HEK293T (cell line): ENCODE data around the gene ZNF552.
"Not testable (repeated sequence)": the region's sequence is repeated elsewhere in the genome, so short reads cannot be mapped to it uniquely, and the experiment has no call there.

Source experiments
- CTBP1 ChIP-seq: fragments of 450-650 bp; IDR thresholded peaks from 2 replicates; pipeline ENCODE4 v1.6.1; 2016; ENCODE audit warnings: borderline replicate concordance
- ELF4 ChIP-seq: fragments of 450-650 bp; IDR thresholded peaks from 2 replicates; pipeline ENCODE4 v1.6.1; 2017; ENCODE audit warnings: antibody characterized with exemption
- FOXA1 ChIP-seq: fragments of 450-650 bp; IDR thresholded peaks from 2 replicates; pipeline ENCODE4 v1.6.1; 2016; ENCODE audit warnings: mild to moderate bottlenecking
- FOXK2 ChIP-seq: fragments of 450-650 bp; IDR thresholded peaks from 2 replicates; pipeline ENCODE4 v1.6.1; 2016; ENCODE audit warnings: mild to moderate bottlenecking
- FOXM1 ChIP-seq: fragments of 450-650 bp; IDR thresholded peaks from 2 replicates; pipeline ENCODE4 v1.6.1; 2017; ENCODE audit warnings: mild to moderate bottlenecking, borderline replicate concordance
- HDGF ChIP-seq: fragments of 450-650 bp; IDR thresholded peaks from 2 replicates; pipeline ENCODE4 v1.6.1; 2017; ENCODE audit warnings: antibody characterized with exemption, borderline replicate concordance
- L3MBTL2 ChIP-seq: fragments of 450-650 bp; conservative IDR thresholded peaks from 2 replicates; pipeline ENCODE4 v1.6.1; 2016; ENCODE audit warnings: mild to moderate bottlenecking
- LEF1 ChIP-seq: fragments of 450-650 bp; IDR thresholded peaks from 2 replicates; pipeline ENCODE4 v1.6.1; 2017; ENCODE audit warnings: mild to moderate bottlenecking, borderline replicate concordance
- NFRKB ChIP-seq: fragments of 450-650 bp; IDR thresholded peaks from 2 replicates; pipeline ENCODE4 v1.6.1; 2016; ENCODE audit warnings: mild to moderate bottlenecking, moderate library complexity
- PKNOX1 ChIP-seq: fragments of 450-650 bp; IDR thresholded peaks from 2 replicates; pipeline ENCODE4 v1.6.1; 2016
- SP1 ChIP-seq: fragments of 450-650 bp; IDR thresholded peaks from 2 replicates; pipeline ENCODE4 v1.6.1; 2017
- SUZ12 ChIP-seq: fragments of 450-650 bp; IDR thresholded peaks from 2 replicates; pipeline ENCODE4 v1.6.1; 2016; ENCODE audit warnings: mild to moderate bottlenecking
- TARDBP ChIP-seq: fragments of 450-650 bp; IDR thresholded peaks from 2 replicates; pipeline ENCODE4 v1.6.1; 2016
- ZNF384 ChIP-seq: fragments of 450-650 bp; IDR thresholded peaks from 2 replicates; pipeline ENCODE4 v1.6.1; 2016

- not testable (repeated sequence) for TF ChIP-seq SP1, FOXM1, FOXA1, FOXK2, ZNF384, LEF1, L3MBTL2, SUZ12, ELF4, NFRKB, PKNOX1, TARDBP, HDGF, CTBP1
Observed at GRCh38 chr19:57823155-57823554, 8.4 kb upstream of the ZNF552 start.
